MM.1S (cell line): ENCODE data around the gene PIEZO1.

ENCODE experiments used
- DNase-seq: peaks from one replicate; pipeline ENCODE4 v3.0.0-alpha.2; 2015
- H2AFZ ChIP-seq: fragments of 300-600 bp; sonication (generic); 2 replicates; pipeline ENCODE4 v1.6.0; 2016; ENCODE audit warnings: antibody characterized with exemption, low read length
- H3F3A ChIP-seq: fragments of 300-600 bp; sonication (generic); 2 replicates; pipeline ENCODE4 v1.6.1; 2016; ENCODE audit warnings: mild to moderate bottlenecking, antibody characterized with exemption, low read length, moderate library complexity, mixed read lengths; ENCODE audit not compliant: insufficient read depth
- H3K27ac ChIP-seq: fragments of 300-600 bp; sonication (generic); 2 replicates; pipeline ENCODE4 v1.5.1; 2016; ENCODE audit warnings: mild to moderate bottlenecking, low read length
- H3K27me3 ChIP-seq: fragments of 300-600 bp; sonication (generic); replicated peaks from 2 replicates; pipeline ENCODE4 v1.6.0; 2016; ENCODE audit warnings: low read length; ENCODE audit not compliant: insufficient read depth
- H3K36me3 ChIP-seq: fragments of 300-600 bp; sonication (generic); replicated peaks from 2 replicates; pipeline ENCODE4 v1.6.1; 2016; ENCODE audit warnings: mild to moderate bottlenecking, low read length, mixed read lengths; ENCODE audit not compliant: insufficient read depth
- H3K4me1 ChIP-seq: fragments of 300-600 bp; sonication (generic); 2 replicates; pipeline ENCODE4 v1.6.1; 2016; ENCODE audit warnings: low read length, mixed read lengths
- H3K4me2 ChIP-seq: fragments of 300-600 bp; sonication (generic); 2 replicates; pipeline ENCODE4 v1.6.0; 2016; ENCODE audit warnings: low read depth, low read length
- H3K4me3 ChIP-seq: fragments of 300-600 bp; sonication (generic); 2 replicates; pipeline ENCODE4 v1.5.1; 2016; ENCODE audit warnings: low read length, mixed read lengths
- H3K79me2 ChIP-seq: fragments of 300-600 bp; sonication (generic); 2 replicates; pipeline ENCODE4 v1.6.1; 2016; ENCODE audit warnings: mixed run types, low read length, mixed read lengths
- H3K9ac ChIP-seq: fragments of 300-600 bp; sonication (generic); 2 replicates; pipeline ENCODE4 v1.6.1; 2016; ENCODE audit warnings: low read length, mixed read lengths
- H3K9me2 ChIP-seq: fragments of 300-600 bp; sonication (generic); replicated peaks from 2 replicates; pipeline ENCODE4 v1.6.1; 2016; ENCODE audit warnings: mild to moderate bottlenecking, low read length, mixed read lengths; ENCODE audit not compliant: insufficient read depth
- H3K9me3 ChIP-seq: fragments of 300-600 bp; sonication (generic); replicated peaks from 2 replicates; pipeline ENCODE4 v1.6.1; 2016; ENCODE audit warnings: mild to moderate bottlenecking, low read length, mixed read lengths; ENCODE audit not compliant: insufficient read depth
- H4K20me1 ChIP-seq: fragments of 300-600 bp; sonication (generic); 2 replicates; pipeline ENCODE4 v1.6.1; 2016; ENCODE audit warnings: mild to moderate bottlenecking, low read length, moderate library complexity, mixed read lengths; ENCODE audit not compliant: insufficient read depth
- CTCF ChIP-seq: fragments of 300-600 bp; sonication (generic); IDR thresholded peaks from 2 replicates; pipeline ENCODE4 v1.5.1; 2016; ENCODE audit warnings: antibody characterized with exemption, low read length, mixed read lengths
- EZH2 ChIP-seq: fragments of 300-600 bp; sonication (generic); optimal IDR thresholded peaks from 2 replicates; pipeline ENCODE3; 2017; ENCODE audit warnings: low read depth, mild to moderate bottlenecking, antibody characterized with exemption, low read length, mixed read lengths
- EZH2phosphoT487 ChIP-seq: fragments of 300-600 bp; sonication (generic); IDR thresholded peaks from 2 replicates; pipeline ENCODE4 v1.6.1; 2018; ENCODE audit warnings: antibody characterized with exemption, low read length

Gene PIEZO1

DNA sequence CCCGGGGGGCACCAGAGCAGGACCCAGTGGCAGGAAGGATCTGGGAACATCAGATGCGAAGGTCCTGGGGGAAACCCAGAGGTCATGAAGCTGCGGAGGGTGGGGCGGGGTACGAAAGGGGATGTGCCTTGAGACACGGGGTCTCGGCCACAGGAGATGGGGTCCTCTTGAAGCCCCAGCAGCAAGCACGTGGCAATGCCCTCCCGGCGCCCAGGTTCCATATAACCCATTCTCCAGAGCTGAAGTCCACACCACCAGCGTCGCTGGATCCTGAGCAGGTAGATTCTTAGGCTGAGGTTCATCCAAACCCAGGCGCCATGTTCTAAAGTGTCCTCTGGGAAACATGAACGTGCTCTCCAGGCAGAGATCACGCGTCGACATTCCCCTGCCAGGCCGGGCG lies 20.9 kb downstream of the PIEZO1 start:
- H4K20me1 ChIP-seq, result peaks cover 12% of the 10 kb centered on the region
- TF ChIP-seq CTCF (no peak), EZH2phosphoT487 (no peak), EZH2 (no peak)
- no peak overlapping the region for H3K27ac ChIP-seq
- DNase-seq, result no peak
- H3K4me1 ChIP-seq, result no peaks in the 10 kb centered on the region
- H3K27me3 ChIP-seq, result no peaks in the 10 kb centered on the region
- no peak overlapping the region for H3K9ac ChIP-seq
- H3K36me3 ChIP-seq, result no peaks in the 10 kb centered on the region
- no peak overlapping the region for H3K4me3 ChIP-seq
- no peaks in the 10 kb centered on the region for H3K9me2 ChIP-seq
- H3K79me2 ChIP-seq, result peaks cover 96% of the 10 kb centered on the region
- H2AFZ ChIP-seq, result no peak overlapping the region
- no peaks in the 10 kb centered on the region for H3F3A ChIP-seq
- H3K9me3 ChIP-seq, result no peaks in the 10 kb centered on the region
- H3K4me2 ChIP-seq, result no peak overlapping the region

- H3K79me2 ChIP-seq, result peaks cover 96% of the 10 kb centered on the region
- no peaks in the 10 kb centered on the region for H3K27me3 ChIP-seq
- no peaks in the 10 kb centered on the region for H3K36me3 ChIP-seq
- H3K4me3 ChIP-seq, result no peak overlapping the region
- TF ChIP-seq CTCF, result no peak
- TF ChIP-seq EZH2phosphoT487, result no peak
- H2AFZ ChIP-seq, result no peak overlapping the region
- H3K9me3 ChIP-seq, result no peaks in the 10 kb centered on the region
- H3K27ac ChIP-seq, result no peak overlapping the region
- H4K20me1 ChIP-seq, result peaks cover 15% of the 10 kb centered on the region
- H3F3A ChIP-seq, result no peaks in the 10 kb centered on the region
- no peak for DNase-seq
- no peak overlapping the region for H3K4me2 ChIP-seq
- H3K9me2 ChIP-seq, result no peaks in the 10 kb centered on the region
- H3K4me1 ChIP-seq, result no peaks in the 10 kb centered on the region
- no peak overlapping the region for H3K9ac ChIP-seq
These were observed 21.4 kb downstream of the PIEZO1 start for GRCh38 chr16:88763502-88764053.

DNA sequence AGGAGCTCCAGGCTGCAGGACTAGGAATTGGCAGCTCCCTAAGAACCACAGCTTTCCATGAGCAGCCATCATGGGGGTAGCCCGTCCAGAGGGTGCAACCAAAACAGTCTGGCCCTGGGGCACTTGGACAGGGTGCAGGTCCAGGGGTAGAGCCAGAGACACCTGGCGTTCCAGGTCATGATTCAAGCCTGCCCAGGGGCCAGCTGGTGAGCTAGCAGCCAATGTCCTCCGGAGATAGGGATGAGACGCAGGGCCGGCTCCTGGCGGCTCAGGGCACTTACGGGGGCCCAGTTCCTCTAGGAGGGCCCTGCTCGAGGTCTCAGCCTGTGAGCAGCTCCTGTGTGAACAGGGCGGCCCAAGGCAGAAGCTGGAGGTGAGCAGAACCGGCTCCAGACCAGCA lies 22.1 kb downstream of the PIEZO1 start:
- TF ChIP-seq CTCF (no peak), EZH2phosphoT487 (no peak), EZH2 (no peak)
- Histone ChIP-seq H3K79me2 (peaks cover 96% of the 10 kb centered on the region), H3K4me3 (no peak overlapping the region), H3K9me2 (no peaks in the 10 kb centered on the region), H3K4me2 (no peak overlapping the region), H3K27ac (no peak overlapping the region), H3K27me3 (no peaks in the 10 kb centered on the region), H3K9me3 (no peaks in the 10 kb centered on the region), H3K4me1 (no peaks in the 10 kb centered on the region), H3K9ac (no peak overlapping the region), H3K36me3 (no peaks in the 10 kb centered on the region), H3F3A (no peaks in the 10 kb centered on the region), H2AFZ (no peak overlapping the region), H4K20me1 (peaks cover 17% of the 10 kb centered on the region)
- DNase-seq, result no peak
